ENCODE results near the gene XAB2.

Gene XAB2

GRCh38 chr19:7636691-7637373, 7.5 kb upstream of the XAB2 start, which contains the start of gene STXBP2:
Gene STXBP2 (plus strand): TSS chr19:7637110. CDS start chr19:7637150, 40 bp downstream.
- H3K27ac ChIP-seq, result peak within 1 kb of the TSS; percentile 71
- ChIA-PET CTCF (interaction anchor here (0.5 to 1.2 kb wide), 2 partner anchors 163 kb away, joined by 6 to 8 read pairs; no protein-coding TSS in a partner anchor), POLR2A (ENCODE audit: low non-redundant PET) (interaction anchor here (0.6 to 0.8 kb wide), 2 partner anchors 17 to 202 kb away, joined by 3 to 6 read pairs; no protein-coding TSS in a partner anchor)
- TF ChIP-seq, protein P1, sequence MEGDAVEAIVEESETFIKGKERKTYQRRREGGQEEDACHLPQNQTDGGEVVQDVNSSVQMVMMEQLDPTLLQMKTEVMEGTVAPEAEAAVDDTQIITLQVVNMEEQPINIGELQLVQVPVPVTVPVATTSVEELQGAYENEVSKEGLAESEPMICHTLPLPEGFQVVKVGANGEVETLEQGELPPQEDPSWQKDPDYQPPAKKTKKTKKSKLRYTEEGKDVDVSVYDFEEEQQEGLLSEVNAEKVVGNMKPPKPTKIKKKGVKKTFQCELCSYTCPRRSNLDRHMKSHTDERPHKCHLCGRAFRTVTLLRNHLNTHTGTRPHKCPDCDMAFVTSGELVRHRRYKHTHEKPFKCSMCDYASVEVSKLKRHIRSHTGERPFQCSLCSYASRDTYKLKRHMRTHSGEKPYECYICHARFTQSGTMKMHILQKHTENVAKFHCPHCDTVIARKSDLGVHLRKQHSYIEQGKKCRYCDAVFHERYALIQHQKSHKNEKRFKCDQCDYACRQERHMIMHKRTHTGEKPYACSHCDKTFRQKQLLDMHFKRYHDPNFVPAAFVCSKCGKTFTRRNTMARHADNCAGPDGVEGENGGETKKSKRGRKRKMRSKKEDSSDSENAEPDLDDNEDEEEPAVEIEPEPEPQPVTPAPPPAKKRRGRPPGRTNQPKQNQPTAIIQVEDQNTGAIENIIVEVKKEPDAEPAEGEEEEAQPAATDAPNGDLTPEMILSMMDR (conservative IDR thresholded peaks at IDR 0.05; ENCODE audit: low read depth), result no peak
- DNase-seq (ENCODE audit: low spot score), result peak; percentile 88

DNA sequence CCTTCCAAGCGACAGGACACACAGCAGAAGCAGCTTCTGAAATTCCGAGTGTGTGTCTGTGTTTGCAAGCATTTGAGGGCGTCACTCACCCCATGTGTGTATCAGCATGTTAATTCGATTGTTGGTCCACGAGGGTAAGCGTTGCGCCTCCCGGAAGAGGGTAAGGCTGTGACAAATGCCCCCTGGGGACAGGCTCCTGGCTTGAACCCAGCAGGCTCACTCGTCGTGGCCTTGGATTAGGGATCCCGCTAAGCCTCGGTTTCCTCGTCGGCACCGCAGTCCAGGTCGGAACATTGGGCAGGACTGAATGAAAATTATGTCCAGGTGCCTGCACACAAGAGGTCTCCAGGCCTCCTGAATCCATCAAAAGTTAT, 7.0 kb upstream of the XAB2 start:
- POLR2A ChIA-PET (ENCODE audit: low non-redundant PET), result no interaction called here
- TF ChIP-seq, protein P1 (conservative IDR thresholded peaks at IDR 0.05; ENCODE audit: low read depth), result no peak
- no peak for DNase-seq (ENCODE audit: low spot score)
- CTCF ChIA-PET, result interaction anchor here (0.6 kb wide), 1 partner anchor 68 kb away, joined by 3 read pairs; no protein-coding TSS in a partner anchor
- peak overlapping the region; percentile 71 for H3K27ac ChIP-seq

- no peak for DNase-seq (ENCODE audit: low spot score)
- TF ChIP-seq, protein P1 (conservative IDR thresholded peaks at IDR 0.05; ENCODE audit: low read depth), result no peak
- CTCF ChIA-PET, result interaction anchor here (0.6 kb wide), 2 partner anchors 68 to 160 kb away, joined by 3 read pairs; no protein-coding TSS in a partner anchor
- no peak overlapping the region for H3K27ac ChIP-seq
- POLR2A ChIA-PET (ENCODE audit: low non-redundant PET), result no interaction called here
These were observed 6.3 kb upstream of the XAB2 start for GRCh38 chr19:7635670-7636069.

- POLR2A ChIA-PET (ENCODE audit: low non-redundant PET), result no interaction called here
- no peak for DNase-seq (ENCODE audit: low spot score)
- CTCF ChIA-PET, result interaction anchor here (0.5 kb wide), 1 partner anchor 167 kb away, joined by 3 read pairs; no protein-coding TSS in a partner anchor
- no peak within 1 kb of the TSS for H3K27ac ChIP-seq
- TF ChIP-seq, protein P1 (conservative IDR thresholded peaks at IDR 0.05; ENCODE audit: low read depth), result no peak
These were observed 4.4 kb upstream of the XAB2 start, which contains the start of gene PCP2 for GRCh38 chr19:7633698-7634097. Gene PCP2 (minus strand): TSS chr19:7633719. CDS start chr19:7633457, 262 bp downstream.

GRCh38 chr19:7632340-7633203, 3.2 kb upstream of the XAB2 start:
- CTCF ChIA-PET, result interaction anchor here (0.5 to 0.7 kb wide), 2 partner anchors 48 to 167 kb away, joined by 3 to 6 read pairs; partner anchors contain the start of gene TRAPPC5

More at GRCh38 chr19:7632340-7633203, 3.2 kb upstream of the XAB2 start:
- POLR2A ChIA-PET (ENCODE audit: low non-redundant PET), result no interaction called here
- no peak overlapping the region for H3K27ac ChIP-seq
- no peak for DNase-seq (ENCODE audit: low spot score)
- TF ChIP-seq, protein P1 (conservative IDR thresholded peaks at IDR 0.05; ENCODE audit: low read depth), result no peak

Measured in RWPE1 (cell line).